22Rv1 (cell line): Measurements from ENCODE around the gene KCNG4.

Experiments
- H3K27ac ChIP-seq: fragments of 450-650 bp; 2 replicates; pipeline ENCODE4 v1.5.1; 2017
- ZFX ChIP-seq: fragments of 450-650 bp; IDR thresholded peaks from 2 replicates; pipeline ENCODE4 v1.6.1; 2017; ENCODE audit warnings: antibody characterized with exemption, borderline replicate concordance
- TF ChIP-seq, protein P1 (sequence below): fragments of 450-650 bp; IDR thresholded peaks from 2 replicates; pipeline ENCODE4 v1.5.1; 2017; ENCODE audit warnings: mild to moderate bottlenecking

Gene KCNG4

DNA sequence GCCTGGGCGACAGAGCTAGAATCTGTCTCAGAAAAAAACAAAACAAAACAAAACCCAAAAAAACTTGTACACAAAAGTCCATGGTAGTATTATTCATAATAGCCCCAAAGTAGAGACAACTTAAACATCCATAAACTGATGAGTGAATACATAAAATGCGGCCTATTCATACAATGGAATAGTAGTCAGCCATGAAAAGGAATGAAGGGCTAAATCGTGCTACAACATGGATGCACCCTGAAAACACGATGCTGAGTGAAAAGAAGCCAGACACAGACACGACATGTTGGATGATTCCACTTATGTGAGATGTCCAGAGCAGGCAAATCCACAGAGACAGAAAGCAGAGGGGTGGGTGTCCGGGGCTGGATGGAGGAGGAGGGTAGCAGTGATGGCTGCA is 12.3 kb downstream of the KCNG4 start:
- no peak overlapping the region for H3K27ac ChIP-seq
- TF ChIP-seq, protein P1, sequence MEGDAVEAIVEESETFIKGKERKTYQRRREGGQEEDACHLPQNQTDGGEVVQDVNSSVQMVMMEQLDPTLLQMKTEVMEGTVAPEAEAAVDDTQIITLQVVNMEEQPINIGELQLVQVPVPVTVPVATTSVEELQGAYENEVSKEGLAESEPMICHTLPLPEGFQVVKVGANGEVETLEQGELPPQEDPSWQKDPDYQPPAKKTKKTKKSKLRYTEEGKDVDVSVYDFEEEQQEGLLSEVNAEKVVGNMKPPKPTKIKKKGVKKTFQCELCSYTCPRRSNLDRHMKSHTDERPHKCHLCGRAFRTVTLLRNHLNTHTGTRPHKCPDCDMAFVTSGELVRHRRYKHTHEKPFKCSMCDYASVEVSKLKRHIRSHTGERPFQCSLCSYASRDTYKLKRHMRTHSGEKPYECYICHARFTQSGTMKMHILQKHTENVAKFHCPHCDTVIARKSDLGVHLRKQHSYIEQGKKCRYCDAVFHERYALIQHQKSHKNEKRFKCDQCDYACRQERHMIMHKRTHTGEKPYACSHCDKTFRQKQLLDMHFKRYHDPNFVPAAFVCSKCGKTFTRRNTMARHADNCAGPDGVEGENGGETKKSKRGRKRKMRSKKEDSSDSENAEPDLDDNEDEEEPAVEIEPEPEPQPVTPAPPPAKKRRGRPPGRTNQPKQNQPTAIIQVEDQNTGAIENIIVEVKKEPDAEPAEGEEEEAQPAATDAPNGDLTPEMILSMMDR: no peak
- no peak for TF ChIP-seq ZFX

DNA sequence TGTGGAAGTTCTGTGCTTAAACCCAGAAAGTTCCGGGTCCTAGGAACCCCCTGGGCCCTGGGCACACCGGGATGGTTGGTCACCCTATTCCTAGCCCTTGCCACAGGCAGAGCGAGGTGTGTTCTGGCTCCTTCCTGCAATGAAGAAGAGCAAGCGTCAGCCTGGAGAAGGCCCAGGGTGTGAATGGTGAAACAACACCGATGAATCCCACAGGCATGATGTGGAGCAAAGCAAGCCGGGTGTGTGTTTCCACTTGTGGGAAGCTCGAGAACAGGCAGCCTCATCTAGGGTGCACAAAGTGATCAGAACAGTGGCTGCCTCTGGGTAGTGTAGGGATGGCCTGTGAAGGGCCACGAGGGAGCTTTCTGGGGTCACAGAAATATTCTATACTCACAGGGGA is 13.8 kb downstream of the KCNG4 start:
- no peak for TF ChIP-seq ZFX
- TF ChIP-seq, protein P1: no peak
- H3K27ac ChIP-seq: no peak overlapping the region

DNA sequence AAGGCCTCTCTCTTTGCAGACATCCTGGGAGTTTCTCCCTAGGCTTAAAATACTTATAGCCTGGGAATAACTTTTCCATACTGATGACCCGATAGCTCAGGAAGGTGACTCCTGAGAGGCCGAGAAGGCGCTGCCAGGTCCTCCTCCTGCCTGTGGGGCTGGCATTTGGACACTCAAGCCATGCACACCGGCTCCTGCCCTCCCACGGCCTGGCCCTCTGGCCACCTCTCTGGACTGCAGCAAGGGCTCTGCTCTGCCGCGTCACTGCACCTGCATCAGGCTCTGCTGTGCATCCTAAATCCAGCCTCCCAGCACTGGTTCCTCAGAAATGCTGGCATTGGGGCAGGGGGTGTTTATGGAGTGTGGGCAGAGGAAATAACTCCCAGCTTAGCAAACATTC is 14.2 kb downstream of the KCNG4 start:
- H3K27ac ChIP-seq: no peak overlapping the region
- no peak for TF ChIP-seq ZFX
- TF ChIP-seq, protein P1: no peak

DNA sequence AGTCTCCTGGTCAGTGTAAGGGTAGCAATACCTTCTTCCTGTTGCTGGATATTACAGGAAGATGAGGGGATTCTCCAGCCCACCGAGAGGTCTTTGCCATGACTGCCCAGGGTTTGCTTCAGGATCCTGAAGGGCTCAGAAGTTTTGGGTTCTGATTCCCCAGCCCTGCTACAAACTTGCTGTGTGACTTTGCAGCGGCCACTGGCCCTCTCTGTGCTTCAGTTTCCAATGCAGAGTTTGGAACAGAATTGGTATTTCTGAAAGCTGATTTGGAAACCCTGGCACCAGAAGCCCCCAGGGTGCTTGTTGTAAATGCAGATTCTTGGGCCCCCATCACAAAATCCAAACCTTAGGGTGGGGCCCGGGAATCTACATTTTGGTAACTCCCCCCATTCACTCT is 14.7 kb downstream of the KCNG4 start:
- TF ChIP-seq, protein P1: no peak
- no peak for TF ChIP-seq ZFX
- no peak overlapping the region for H3K27ac ChIP-seq

DNA sequence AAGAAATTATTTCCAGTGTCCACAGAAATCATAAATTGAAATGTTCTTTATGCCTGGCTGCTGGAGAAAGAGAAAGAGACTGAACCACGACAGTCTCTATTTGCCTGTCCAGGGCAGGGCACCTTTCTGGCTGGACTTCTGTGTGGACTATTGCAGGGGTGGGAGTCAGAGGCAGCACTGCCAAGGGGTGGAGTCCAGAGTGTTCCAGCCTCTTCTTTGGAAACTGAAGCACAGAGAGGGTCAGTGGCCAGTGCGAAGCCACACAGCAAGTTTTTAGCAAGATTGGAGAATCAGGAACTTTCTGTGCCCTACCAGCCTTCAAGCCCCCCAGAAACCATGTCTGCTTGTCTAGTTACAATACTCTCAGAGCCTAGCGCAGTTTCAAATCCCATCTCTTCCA is 15.3 kb downstream of the KCNG4 start:
- no peak overlapping the region for H3K27ac ChIP-seq
- TF ChIP-seq ZFX: no peak
- TF ChIP-seq, protein P1: no peak

DNA sequence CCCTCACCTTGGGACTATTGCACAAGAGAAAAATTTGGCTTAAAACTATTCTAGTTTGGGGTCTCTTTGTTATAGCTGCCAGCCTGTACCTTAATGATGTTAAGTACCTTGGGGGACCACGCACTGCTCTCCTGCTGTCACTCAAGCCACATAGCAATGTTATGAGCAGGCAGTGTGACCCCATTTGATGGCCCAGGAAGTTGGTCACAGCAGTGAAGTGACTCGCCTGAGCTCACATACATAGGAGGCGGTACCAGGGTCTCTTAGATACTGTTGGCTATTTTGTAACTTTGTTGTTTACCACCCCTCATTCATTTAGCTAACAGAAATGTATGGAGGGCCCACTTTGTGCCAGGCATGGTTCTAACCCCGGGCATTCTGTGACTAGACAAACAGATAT is 16.4 kb downstream of the KCNG4 start:
- TF ChIP-seq, protein P1: no peak
- no peak for TF ChIP-seq ZFX
- no peak overlapping the region for H3K27ac ChIP-seq

DNA sequence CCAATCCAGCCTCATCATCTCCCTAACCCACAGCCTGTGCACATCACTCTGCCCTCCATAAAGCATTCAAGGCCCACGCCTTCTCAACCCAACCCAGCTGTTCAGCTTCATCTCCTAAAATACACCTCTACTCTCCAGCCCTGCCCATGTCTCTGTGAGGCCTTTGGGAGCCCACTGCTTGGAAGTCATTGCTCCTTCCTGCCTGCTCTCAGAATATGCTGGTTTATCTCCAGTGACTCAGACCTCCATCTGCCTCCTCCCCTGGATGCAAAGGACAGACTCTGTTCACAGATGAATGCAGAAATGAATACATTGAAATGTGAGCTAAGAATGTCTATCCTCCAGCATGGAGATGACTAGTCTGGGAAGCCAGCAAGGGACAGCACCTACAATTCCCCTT is 19.0 kb downstream of the KCNG4 start:
- TF ChIP-seq ZFX: no peak
- TF ChIP-seq, protein P1: no peak
- no peak overlapping the region for H3K27ac ChIP-seq
